Smooth muscle cell (in vitro differentiated cells): ENCODE data around the gene NPL. TPM values are rescaled to one million over a fixed set of nuclear protein-coding genes. Genes with fewer than 3 reads are reported as not detected.

ENCODE experiments used
- DNase-seq: peaks from one replicate; lab custom pipeline; 2025; ENCODE audit not compliant: unreplicated experiment; lab: John Stamatoyannopoulos, UW
- H2AFZ ChIP-seq: fragments of 200-600 bp; sonication (generic); 2 replicates; pipeline ENCODE4 v1.6.0; 2016; ENCODE audit warnings: antibody characterized with exemption, low read depth, mild to moderate bottlenecking
- H3F3A ChIP-seq: fragments of 200-600 bp; sonication (generic); 2 replicates; pipeline ENCODE4 v1.6.0; 2017; ENCODE audit warnings: antibody characterized with exemption, low read depth
- H3K27ac ChIP-seq: fragments of 200-600 bp; sonication (generic); 2 replicates; pipeline ENCODE4 v1.5.1; 2016; ENCODE audit warnings: low read depth, mild to moderate bottlenecking
- H3K27me3 ChIP-seq: fragments of 200-600 bp; sonication (generic); 2 replicates; pipeline ENCODE4 v1.6.1; 2016; ENCODE audit warnings: low read depth, mild to moderate bottlenecking
- H3K36me3 ChIP-seq: fragments of 200-600 bp; sonication (generic); 2 replicates; pipeline ENCODE4 v1.5.1; 2016; ENCODE audit warnings: low read depth
- H3K4me1 ChIP-seq: fragments of 200-600 bp; sonication (generic); 2 replicates; pipeline ENCODE4 v1.5.1; 2016; ENCODE audit warnings: low read depth
- H3K4me2 ChIP-seq: fragments of 200-600 bp; sonication (generic); 2 replicates; pipeline ENCODE4 v1.6.0; 2016; ENCODE audit warnings: mild to moderate bottlenecking
- H3K4me3 ChIP-seq: fragments of 200-600 bp; sonication (generic); 2 replicates; pipeline ENCODE4 v1.5.1; 2016; ENCODE audit warnings: mild to moderate bottlenecking
- H3K79me2 ChIP-seq: fragments of 200-600 bp; sonication (generic); 2 replicates; pipeline ENCODE4 v1.6.0; 2016; ENCODE audit warnings: low read depth, mild to moderate bottlenecking
- H3K9ac ChIP-seq: fragments of 200-600 bp; sonication (generic); 2 replicates; pipeline ENCODE4 v1.6.0; 2016; ENCODE audit warnings: low read depth
- H3K9me3 ChIP-seq: fragments of 200-600 bp; sonication (generic); replicated peaks from 2 replicates; pipeline ENCODE4 v1.5.1; 2016; ENCODE audit warnings: low read depth
- H4K20me1 ChIP-seq: fragments of 200-600 bp; sonication (generic); 2 replicates; pipeline ENCODE4 v1.6.0; 2016; ENCODE audit warnings: low read depth
- WGBS: methylation state at CpG from one replicate; pipeline ENCODE4 v1.1.7; 2016; ENCODE audit warnings: low lambda C conversion rate; 5-methylcytosine and 5-hydroxymethylcytosine counted together
- polyA plus RNA-seq: library from polyadenylated mRNA; unstranded; fragments of >200 nt; fragmentation: Nextera tagmentation; extraction: Ambion mirVana; gene quantifications from 2 replicates; pipeline ENCODE4 v1.2.1, GENCODE V29; 2016
- total RNA-seq: library from RNA; depleted of rRNA; stranded (reverse); fragments of >200 nt; gene quantifications from 2 replicates; pipeline ENCODE4 v1.2.3, GENCODE V29; 2014
- TF ChIP-seq, protein P1 (sequence below): fragments of 200-600 bp; sonication (generic); IDR thresholded peaks from 2 replicates; pipeline ENCODE4 v1.5.1; 2017; ENCODE audit warnings: borderline replicate concordance, mild to moderate bottlenecking, antibody characterized with exemption; ENCODE audit not compliant: insufficient read depth, poor library complexity, severe bottlenecking

Gene NPL
- total and polyA plus RNA-seq, 2 experiments from 2014 or later: 1.3 to 1.4 TPM

DNA sequence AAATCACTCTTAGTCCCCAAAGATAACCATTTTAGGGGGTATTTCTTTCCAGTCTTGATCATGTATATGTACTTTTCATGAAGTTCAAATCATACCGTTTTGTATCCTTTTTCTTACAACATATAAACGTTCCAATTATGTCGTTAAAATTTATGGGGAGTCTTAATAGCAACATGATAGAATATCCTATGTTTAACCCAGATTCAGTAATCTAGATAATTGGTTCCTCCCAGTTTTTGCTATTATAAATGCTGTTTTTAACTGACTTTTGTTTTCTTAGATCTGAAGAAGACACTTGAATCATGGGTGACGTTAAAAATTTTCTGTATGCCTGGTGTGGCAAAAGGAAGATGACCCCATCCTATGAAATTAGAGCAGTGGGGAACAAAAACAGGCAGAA is 52.7 kb downstream of the NPL start:
- no peaks in the 10 kb centered on the region for H3K9me3 ChIP-seq
- H3K4me2 ChIP-seq: peak overlapping the region; percentile 96
- no peak for DNase-seq
- H3K4me3 ChIP-seq: peak overlapping the region; percentile 98
- H4K20me1 ChIP-seq: peaks cover 80% of the 10 kb centered on the region
- H3K9ac ChIP-seq: no peak overlapping the region
- H3K27me3 ChIP-seq: no peaks in the 10 kb centered on the region
- TF ChIP-seq, protein P1, sequence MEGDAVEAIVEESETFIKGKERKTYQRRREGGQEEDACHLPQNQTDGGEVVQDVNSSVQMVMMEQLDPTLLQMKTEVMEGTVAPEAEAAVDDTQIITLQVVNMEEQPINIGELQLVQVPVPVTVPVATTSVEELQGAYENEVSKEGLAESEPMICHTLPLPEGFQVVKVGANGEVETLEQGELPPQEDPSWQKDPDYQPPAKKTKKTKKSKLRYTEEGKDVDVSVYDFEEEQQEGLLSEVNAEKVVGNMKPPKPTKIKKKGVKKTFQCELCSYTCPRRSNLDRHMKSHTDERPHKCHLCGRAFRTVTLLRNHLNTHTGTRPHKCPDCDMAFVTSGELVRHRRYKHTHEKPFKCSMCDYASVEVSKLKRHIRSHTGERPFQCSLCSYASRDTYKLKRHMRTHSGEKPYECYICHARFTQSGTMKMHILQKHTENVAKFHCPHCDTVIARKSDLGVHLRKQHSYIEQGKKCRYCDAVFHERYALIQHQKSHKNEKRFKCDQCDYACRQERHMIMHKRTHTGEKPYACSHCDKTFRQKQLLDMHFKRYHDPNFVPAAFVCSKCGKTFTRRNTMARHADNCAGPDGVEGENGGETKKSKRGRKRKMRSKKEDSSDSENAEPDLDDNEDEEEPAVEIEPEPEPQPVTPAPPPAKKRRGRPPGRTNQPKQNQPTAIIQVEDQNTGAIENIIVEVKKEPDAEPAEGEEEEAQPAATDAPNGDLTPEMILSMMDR: no peak
- H2AFZ ChIP-seq: no peak overlapping the region
- H3K36me3 ChIP-seq: peaks cover 6% of the 10 kb centered on the region
- WGBS: 74% methylated on average over 4 of the region's 4 CpGs
- H3K27ac ChIP-seq: peak overlapping the region; percentile 98
- peaks cover 76% of the 10 kb centered on the region for H3K79me2 ChIP-seq
- H3F3A ChIP-seq: peaks cover 13% of the 10 kb centered on the region
- peaks cover 20% of the 10 kb centered on the region for H3K4me1 ChIP-seq

DNA sequence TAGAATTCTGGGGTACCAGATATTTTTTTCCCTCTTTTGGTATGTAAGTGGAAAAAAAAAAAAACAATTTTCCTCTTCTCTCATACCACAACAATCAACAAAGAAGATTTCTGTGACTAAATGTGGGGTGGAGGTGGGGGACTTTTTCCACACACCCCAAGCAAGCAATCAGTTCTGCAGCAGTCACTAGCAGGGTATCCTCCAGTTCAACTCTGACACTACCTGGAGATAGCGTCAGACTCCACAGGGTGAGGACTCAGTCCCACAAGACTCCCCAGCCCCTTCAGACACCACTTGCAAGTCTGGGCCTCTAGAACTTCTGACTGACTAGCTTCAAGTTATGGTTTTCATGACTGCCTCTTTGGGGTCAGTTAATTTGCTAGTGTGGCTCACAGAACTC is 55.8 kb downstream of the NPL start:
- Histone ChIP-seq H3F3A (peaks cover 4% of the 10 kb centered on the region), H3K9me3 (no peaks in the 10 kb centered on the region), H3K36me3 (peaks cover 14% of the 10 kb centered on the region), H3K4me1 (peaks cover 20% of the 10 kb centered on the region), H3K79me2 (peaks cover 100% of the 10 kb centered on the region), H3K4me2 (no peak overlapping the region), H3K27me3 (no peaks in the 10 kb centered on the region), H2AFZ (no peak overlapping the region), H3K9ac (no peak overlapping the region), H3K4me3 (no peak overlapping the region), H4K20me1 (peaks cover 100% of the 10 kb centered on the region), H3K27ac (no peak overlapping the region)
- 100% methylated on average over 1 of the region's 1 CpG for WGBS
- TF ChIP-seq, protein P1: no peak
- no peak for DNase-seq

DNA sequence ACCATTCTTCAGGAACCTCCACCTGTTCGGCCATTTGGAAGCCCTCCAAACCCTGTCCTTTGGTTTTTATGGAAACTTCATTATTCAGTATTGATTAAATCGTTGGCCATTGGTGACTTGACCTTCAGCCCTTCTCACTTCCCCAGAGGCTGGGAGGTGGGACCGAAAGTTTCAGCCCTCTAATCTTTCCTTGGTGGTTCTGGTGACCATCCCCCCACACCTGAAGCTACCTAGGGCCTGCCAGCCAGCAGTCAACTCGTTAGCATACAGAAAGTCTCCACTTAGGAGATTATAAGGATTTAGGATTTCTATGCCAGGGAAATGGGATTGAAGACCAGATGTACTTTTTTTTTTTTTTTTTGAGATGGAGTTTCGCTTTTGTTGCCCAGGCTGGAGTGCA is 56.3 kb downstream of the NPL start:
- Histone ChIP-seq H3K79me2 (peaks cover 100% of the 10 kb centered on the region), H3K4me3 (no peak overlapping the region), H3K9ac (no peak overlapping the region), H3F3A (no peaks in the 10 kb centered on the region), H3K27ac (no peak overlapping the region), H3K9me3 (no peaks in the 10 kb centered on the region), H3K27me3 (no peaks in the 10 kb centered on the region), H3K4me1 (peaks cover 20% of the 10 kb centered on the region), H3K4me2 (no peak overlapping the region), H4K20me1 (peaks cover 100% of the 10 kb centered on the region), H2AFZ (no peak overlapping the region), H3K36me3 (peaks cover 18% of the 10 kb centered on the region)
- DNase-seq: no peak
- TF ChIP-seq, protein P1: no peak
- whole genome bisulfite sequencing: 89% methylated on average over 5 of the region's 5 CpGs

DNA sequence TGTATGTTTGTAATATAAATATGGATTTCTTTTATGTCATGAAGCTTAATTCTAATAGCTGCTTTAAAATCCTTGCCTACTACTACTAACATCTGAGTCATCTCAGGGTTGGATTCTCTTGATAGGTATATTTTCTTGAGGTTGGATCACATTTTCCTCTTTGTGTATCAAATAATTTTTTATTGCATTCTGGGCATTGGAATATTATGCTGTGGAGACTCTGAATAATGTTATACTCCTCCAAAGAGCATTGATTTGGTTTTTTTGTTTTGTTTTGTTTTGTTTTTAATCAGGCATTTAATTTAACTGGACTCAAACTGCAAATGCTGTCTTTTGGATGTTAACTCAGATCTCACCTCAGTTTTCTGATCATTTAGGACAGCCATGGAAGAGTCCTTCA is 57.5 kb downstream of the NPL start:
- peaks cover 11% of the 10 kb centered on the region for H3K4me1 ChIP-seq
- H3K9ac ChIP-seq: no peak overlapping the region
- no peaks in the 10 kb centered on the region for H3K9me3 ChIP-seq
- no peaks in the 10 kb centered on the region for H3F3A ChIP-seq
- no peak overlapping the region for H3K4me2 ChIP-seq
- TF ChIP-seq, protein P1: no peak
- peaks cover 100% of the 10 kb centered on the region for H4K20me1 ChIP-seq
- H3K27me3 ChIP-seq: no peaks in the 10 kb centered on the region
- H2AFZ ChIP-seq: no peak overlapping the region
- H3K36me3 ChIP-seq: peaks cover 28% of the 10 kb centered on the region
- peaks cover 100% of the 10 kb centered on the region for H3K79me2 ChIP-seq
- no peak overlapping the region for H3K4me3 ChIP-seq
- peak overlapping the region; percentile 31 for H3K27ac ChIP-seq
- no peak for DNase-seq
